Skeletal muscle cell (primary cell): ENCODE measurements around the gene FEM1A.
"Not testable (repeated sequence)": the region's sequence is repeated elsewhere in the genome, so short reads cannot be mapped to it uniquely, and the experiment has no call there.

Experiments
- DNase-seq: peaks from one replicate; pipeline ENCODE4 v3.0.0-alpha.2; 2010; ENCODE audit warnings: low read depth
- H3K4me3 ChIP-seq: 2 replicates; pipeline ENCODE4 v1.5.1; 2011; ENCODE audit warnings: low read depth, mild to moderate bottlenecking, control low read depth, low read length, moderate library complexity

Gene FEM1A

GRCh38 chr19:4806384-4806783, 14.8 kb downstream of the FEM1A start:
- no peak for DNase-seq
- H3K4me3 ChIP-seq: no peak overlapping the region

GRCh38 chr19:4807188-4807587, 15.7 kb downstream of the FEM1A start:
- no peak for DNase-seq
- H3K4me3 ChIP-seq: no peak overlapping the region

GRCh38 chr19:4811328-4812131, 20.0 kb downstream of the FEM1A start:
- H3K4me3 ChIP-seq: no peak overlapping the region
- no peak for DNase-seq

GRCh38 chr19:4814625-4815425, 23.3 kb downstream of the FEM1A start:
- H3K4me3 ChIP-seq: no peak overlapping the region
- DNase-seq: no peak

GRCh38 chr19:4815426-4816201, 24.1 kb downstream of the FEM1A start:
- peak; percentile 78 for DNase-seq
- peak overlapping the region; percentile 22 for H3K4me3 ChIP-seq

- no peak overlapping the region for H3K4me3 ChIP-seq
These were observed 24.8 kb downstream of the FEM1A start for GRCh38 chr19:4816202-4816949.

GRCh38 chr19:4816950-4817278, 25.4 kb downstream of the FEM1A start:
- DNase-seq: no peak
- no peak overlapping the region for H3K4me3 ChIP-seq

More at GRCh38 chr19:4816202-4816949, 24.8 kb downstream of the FEM1A start:
- DNase-seq: no peak

GRCh38 chr19:4817467-4818277, 26.1 kb downstream of the FEM1A start:
- no peak overlapping the region for H3K4me3 ChIP-seq
- DNase-seq: no peak

GRCh38 chr19:4821265-4821664, 29.7 kb downstream of the FEM1A start:
- no peak for DNase-seq
- no peak overlapping the region for H3K4me3 ChIP-seq

- not testable (repeated sequence) for H3K4me3 ChIP-seq, DNase-seq
These were observed 30.8 kb downstream of the FEM1A start for GRCh38 chr19:4822354-4822753.

- no peak for DNase-seq
- H3K4me3 ChIP-seq: no peak overlapping the region
These were observed 32.0 kb downstream of the FEM1A start for GRCh38 chr19:4823577-4823976.

- H3K4me3 ChIP-seq: no peak overlapping the region
These were observed 37.6 kb downstream of the FEM1A start for GRCh38 chr19:4829001-4829712.

GRCh38 chr19:4830332-4830731, 38.8 kb downstream of the FEM1A start:
- DNase-seq: no peak
- peak overlapping the region; percentile 86 for H3K4me3 ChIP-seq

More at GRCh38 chr19:4829001-4829712, 37.6 kb downstream of the FEM1A start:
- no peak for DNase-seq

- no peak for DNase-seq
- H3K4me3 ChIP-seq: peak overlapping the region; percentile 86
These were observed 39.3 kb downstream of the FEM1A start for GRCh38 chr19:4830768-4831265.

GRCh38 chr19:4831304-4831978, 39.9 kb downstream of the FEM1A start, which contains the start of gene TICAM1:
Gene TICAM1, minus strand, starts transcription at chr19:4831712. Its CDS starts 13,335 bp downstream, at chr19:4818377.
- DNase-seq: no peak
- H3K4me3 ChIP-seq: peak within 1 kb of the TSS; percentile 86

- DNase-seq: not testable (repeated sequence)
- peak overlapping the region; percentile 86 for H3K4me3 ChIP-seq
These were observed 40.4 kb downstream of the FEM1A start for GRCh38 chr19:4831979-4832340.

- no peak overlapping the region for H3K4me3 ChIP-seq
- no peak for DNase-seq
These were observed 41.2 kb downstream of the FEM1A start for GRCh38 chr19:4832776-4833175.
